ENCODE measurements around the gene BIRC6. TPM values are rescaled to one million over a fixed set of nuclear protein-coding genes. Genes with fewer than 3 reads are reported as not detected.
"Not testable (repeated sequence)": the region's sequence is repeated elsewhere in the genome, so short reads cannot be mapped to it uniquely, and the experiment has no call there.

The BIRC6 gene
- polyA plus RNA-seq, 3 donors: 11.5 to 32.6 (median 12.9) TPM

- Histone ChIP-seq H3K4me1 (ENCODE audit: control insufficient read depth in 1 of 2, insufficient read depth in 2 of 2, low read length in 2 of 2) (peaks cover 26% of the 10 kb centered on the region in 2 donors), H3K27me3 (ENCODE audit: control insufficient read depth in 2 of 2, insufficient read depth in 2 of 2, low read length in 2 of 2) (no peaks in the 10 kb centered on the region), H3K36me3 (replicated peaks in 1 of 2; ENCODE audit: control insufficient read depth in 1 of 2, insufficient read depth in 2 of 2, low read length in 2 of 2) (peaks cover 2 to 5% of the 10 kb centered on the region in 2 donors), H3K9ac (ENCODE audit: insufficient read depth, low read length, poor library complexity, severe bottlenecking) (peak overlapping the region; percentile 97), H3K79me2 (ENCODE audit: insufficient read depth, low read length) (peaks cover 60% of the 10 kb centered on the region), H3K4me3 (replicated peaks in 1 of 3; ENCODE audit: low read depth in 2 of 3, low read length in 3 of 3) (peak overlapping the region; percentile 89 to 93 (median 89)), H2AFZ (ENCODE audit: insufficient read depth, low read depth, low read length, poor library complexity, severe bottlenecking) (no peak overlapping the region), H3K9me3 (replicated peaks in 1 of 2; ENCODE audit: control insufficient read depth in 1 of 2, insufficient read depth in 1 of 2, low read length in 2 of 2) (no peaks in the 10 kb centered on the region), H3K4me2 (replicated peaks; ENCODE audit: extremely low read depth, low read length, poor library complexity, severe bottlenecking) (peak overlapping the region; percentile 84), H4K20me1 (ENCODE audit: insufficient read depth, low read length) (peaks cover 51% of the 10 kb centered on the region), H3K27ac (ENCODE audit: low read depth in 1 of 2, low read length in 2 of 2) (peak overlapping the region; percentile 96 to 99)
- intact Hi-C loops (cut with micrococcal nuclease): loop anchor here (5.0 to 10.0 kb wide), 3 partner anchors 71 to 96 kb away; partner anchors contain the start of gene NLRC4 (in 2 of the 2)
- Mint-ChIP-seq H3K27me3 (ENCODE audit: low read depth in 3 of 3) (peaks cover 0 to 2% (median 0%) of the 10 kb centered on the region in 3 donors), H3K4me3 (peak overlapping the region; percentile 88 to 91), H3K27ac (peak overlapping the region; percentile 81 to 98 (median 96)), H3K9me3 (peaks cover 0 to 5% (median 0%) of the 10 kb centered on the region in 7 donors), H3K4me1 (peaks cover 38% of the 10 kb centered on the region), H3K36me3 (peaks cover 4 to 13% of the 10 kb centered on the region in 2 donors)
- no peak for TF ChIP-seq CTCF (IDR thresholded peaks at IDR 0.05)
- 8% methylated on average over 16 of the region's 16 CpGs for WGBS (ENCODE audit: insufficient coverage)
- DNase-seq: peak in 2 of 3 donors; percentile 7 to 44
Observed at GRCh38 chr2:32358111-32358482, 1.3 kb downstream of the BIRC6 start.

- Histone ChIP-seq H3K4me1 (ENCODE audit: control insufficient read depth in 1 of 2, insufficient read depth in 2 of 2, low read length in 2 of 2) (peaks cover 26% of the 10 kb centered on the region in 2 donors), H3K9me3 (replicated peaks in 1 of 2; ENCODE audit: control insufficient read depth in 1 of 2, insufficient read depth in 1 of 2, low read length in 2 of 2) (no peaks in the 10 kb centered on the region), H3K27me3 (ENCODE audit: control insufficient read depth in 2 of 2, insufficient read depth in 2 of 2, low read length in 2 of 2) (no peaks in the 10 kb centered on the region), H3K4me3 (replicated peaks in 1 of 3; ENCODE audit: low read depth in 2 of 3, low read length in 3 of 3) (no peak overlapping the region), H3K36me3 (replicated peaks in 1 of 2; ENCODE audit: control insufficient read depth in 1 of 2, insufficient read depth in 2 of 2, low read length in 2 of 2) (peaks cover 2 to 5% of the 10 kb centered on the region in 2 donors), H3K9ac (ENCODE audit: insufficient read depth, low read length, poor library complexity, severe bottlenecking) (no peak overlapping the region), H3K79me2 (ENCODE audit: insufficient read depth, low read length) (peaks cover 83% of the 10 kb centered on the region), H3K27ac (ENCODE audit: low read depth in 1 of 2, low read length in 2 of 2) (no peak overlapping the region), H2AFZ (ENCODE audit: insufficient read depth, low read depth, low read length, poor library complexity, severe bottlenecking) (no peak overlapping the region), H3K4me2 (replicated peaks; ENCODE audit: extremely low read depth, low read length, poor library complexity, severe bottlenecking) (no peak overlapping the region), H4K20me1 (ENCODE audit: insufficient read depth, low read length) (peaks cover 74% of the 10 kb centered on the region)
- no CpG with 5 or more reads among the region's 4 CpGs for WGBS (ENCODE audit: insufficient coverage)
- peaks cover 52% of the 10 kb centered on the region for H3K4me1 Mint-ChIP-seq
- peaks cover 0 to 2% (median 0%) of the 10 kb centered on the region in 3 donors for H3K27me3 Mint-ChIP-seq (ENCODE audit: low read depth in 3 of 3)
- DNase-seq: peak in 1 of 3 donors; percentile 14
- H3K36me3 Mint-ChIP-seq: peaks cover 8 to 13% of the 10 kb centered on the region in 2 donors
- peak overlapping the region in 3 of 7 donors; percentile 11 to 39 (median 27) for H3K27ac Mint-ChIP-seq
- H3K4me3 Mint-ChIP-seq: no peak overlapping the region
- H3K9me3 Mint-ChIP-seq: no peaks in the 10 kb centered on the region
- TF ChIP-seq CTCF (IDR thresholded peaks at IDR 0.05): no peak
- intact Hi-C loops (cut with micrococcal nuclease): no loop called here
Observed at GRCh38 chr2:32360416-32360815, 3.6 kb downstream of the BIRC6 start.

- H3K36me3 Mint-ChIP-seq: peaks cover 16 to 18% of the 10 kb centered on the region in 2 donors
- no CpG with 5 or more reads among the region's 2 CpGs for WGBS (ENCODE audit: insufficient coverage)
- H3K4me3 ChIP-seq (replicated peaks in 1 of 3; ENCODE audit: low read depth in 2 of 3, low read length in 3 of 3): not testable (repeated sequence)
Observed at GRCh38 chr2:32362997-32363396, 6.2 kb downstream of the BIRC6 start.

More at GRCh38 chr2:32362997-32363396, 6.2 kb downstream of the BIRC6 start:
- H3K9ac ChIP-seq (ENCODE audit: insufficient read depth, low read length, poor library complexity, severe bottlenecking); DNase-seq; H3K4me3 Mint-ChIP-seq; H3K27ac ChIP-seq (ENCODE audit: low read depth in 1 of 2, low read length in 2 of 2); intact Hi-C loops (cut with micrococcal nuclease); H2AFZ ChIP-seq (ENCODE audit: insufficient read depth, low read depth, low read length, poor library complexity, severe bottlenecking); H3K27me3 Mint-ChIP-seq (ENCODE audit: low read depth in 3 of 3); H3K4me2 ChIP-seq (replicated peaks; ENCODE audit: extremely low read depth, low read length, poor library complexity, severe bottlenecking); H3K9me3 ChIP-seq (replicated peaks in 1 of 2; ENCODE audit: control insufficient read depth in 1 of 2, insufficient read depth in 1 of 2, low read length in 2 of 2); H3K27me3 ChIP-seq (ENCODE audit: control insufficient read depth in 2 of 2, insufficient read depth in 2 of 2, low read length in 2 of 2); H3K9me3 Mint-ChIP-seq; H3K36me3 ChIP-seq (replicated peaks in 1 of 2; ENCODE audit: control insufficient read depth in 1 of 2, insufficient read depth in 2 of 2, low read length in 2 of 2): not testable (repeated sequence)
- H3K4me1 Mint-ChIP-seq: peaks cover 51% of the 10 kb centered on the region
- peak overlapping the region in 3 of 7 donors; percentile 18 to 54 (median 30) for H3K27ac Mint-ChIP-seq
- Histone ChIP-seq H3K4me1 (ENCODE audit: control insufficient read depth in 1 of 2, insufficient read depth in 2 of 2, low read length in 2 of 2) (peaks cover 20 to 26% of the 10 kb centered on the region in 2 donors), H4K20me1 (ENCODE audit: insufficient read depth, low read length) (peaks cover 99% of the 10 kb centered on the region), H3K79me2 (ENCODE audit: insufficient read depth, low read length) (peaks cover 100% of the 10 kb centered on the region)
